Transverse colon (tissue), 4 donors: Measurements from ENCODE around the gene AVP. TPM values are rescaled to one million over a fixed set of nuclear protein-coding genes. Genes with fewer than 3 reads are reported as not detected.

Experiments used
- DNase-seq: peaks from one replicate; pipeline ENCODE4 v3.0.0-alpha.2; 2019
- H3K27ac ChIP-seq, 4 donors: fragments of 200-600 bp; sonication (generic); 2 replicates each; pipeline ENCODE4 v1.5.1; 2016 to 2018; ENCODE audit warnings: inconsistent platforms in 4 of 4
- H3K27me3 ChIP-seq: fragments of 200-600 bp; sonication (generic); 2 replicates; pipeline ENCODE4 v1.5.1; 2017; ENCODE audit warnings: inconsistent platforms
- H3K36me3 ChIP-seq, 4 donors: fragments of 200-600 bp; sonication (generic); 2 replicates each; pipeline ENCODE4 v1.5.1; 2017 to 2019; ENCODE audit warnings: inconsistent platforms in 4 of 4
- H3K4me1 ChIP-seq, 4 donors: fragments of 200-600 bp; sonication (generic); 2 replicates each; pipeline ENCODE4 v1.5.1; 2017 to 2020; ENCODE audit warnings: inconsistent platforms in 4 of 4
- H3K4me3 ChIP-seq, 4 donors: fragments of 200-600 bp; sonication (generic); 1 replicate in 1 of 4; 2 replicates in 3 of 4; pipeline versions ENCODE4 v1.5.1 to v1.6.1; 2017 to 2019; ENCODE audit warnings: inconsistent platforms in 4 of 4
- H3K9me3 ChIP-seq, 2 donors: fragments of 200-600 bp; sonication (generic); 2 replicates each; pipeline ENCODE4 v1.5.1; 2017 to 2019; ENCODE audit warnings: inconsistent platforms in 2 of 2
- CTCF ChIP-seq, 5 experiments: fragments of 200-600 bp in 3 of 5; fragments of 450-650 bp in 2 of 5; sonication (generic) in 3 of 5; IDR thresholded peaks; 1 replicate in 2 of 5; 2 replicates in 3 of 5; pipeline ENCODE4 v1.5.1; 2016 to 2017; ENCODE audit warnings: antibody characterized with exemption in 5 of 5, inconsistent platforms in 3 of 5, mild to moderate bottlenecking in 2 of 5, moderate library complexity in 1 of 5
- EP300 ChIP-seq: sonication (generic); formaldehyde crosslinking; IDR thresholded peaks from one replicate; pipeline ENCODE4 v1.6.1; 2017; ENCODE audit warnings: antibody characterized with exemption, low read depth
- POLR2A ChIP-seq: fragments of 450-650 bp; IDR thresholded peaks from one replicate; pipeline ENCODE4 v1.6.1; 2016; ENCODE audit warnings: antibody characterized with exemption, mild to moderate bottlenecking, moderate library complexity
- POLR2AphosphoS5 ChIP-seq, 3 donors: sonication (generic); formaldehyde crosslinking; IDR thresholded peaks; one replicate each; pipeline ENCODE4 v1.6.1; 2016; ENCODE audit warnings: antibody characterized with exemption in 3 of 3
- WGBS, 2 donors: methylation state at CpG; one replicate each; pipeline ENCODE4 v1.1.5; 2018; ENCODE audit warnings: low coverage in 1 of 2; 5-methylcytosine and 5-hydroxymethylcytosine counted together
- in situ Hi-C, 4 donors: fragments of 200-750 bp; cut with MboI; loops; one replicate each; pipeline versions ENCODE4 v1.15.0 to v1.15.1; 2017; ENCODE audit warnings: low sequenced_read_pairs in 3 of 4, low pct_ligation_motif_present in 1 of 4, low pct_unique_long_range_greater_than_20kb in 1 of 4
- intact Hi-C: fragments of 100-400 bp; cut with DNase I; formaldehyde crosslinking; loops from one replicate; pipeline ENCODE4 v1.15.1; 2023; ENCODE audit warnings: low total_unique reads
- total RNA-seq, 4 donors: library from RNA; depleted of rRNA; stranded (reverse); fragments of >200 nt; gene quantifications; one replicate each; pipeline ENCODE4 v1.1.0, GENCODE V29; 2016

The AVP gene
- total RNA-seq, 4 donors from 2014 or later, result not detected

- Histone ChIP-seq H3K27me3 (no peaks in the 10 kb centered on the region), H3K36me3 (peaks cover 0 to 6% (median 0%) of the 10 kb centered on the region in 4 donors), H3K4me1 (no peaks in the 10 kb centered on the region), H3K4me3 (no peak overlapping the region), H3K27ac (no peak overlapping the region), H3K9me3 (no peaks in the 10 kb centered on the region)
- DNase-seq, result no peak
- in situ Hi-C loops, result loop anchor here in 1 of 4 donors (10.0 kb wide), 1 partner anchor 57 kb away; no protein-coding TSS in a partner anchor
- intact Hi-C loops, result loop anchor here (10.0 kb wide), 1 partner anchor 57 kb away; no protein-coding TSS in a partner anchor
- TF ChIP-seq POLR2AphosphoS5 (IDR thresholded peaks at IDR 0.05) (no peak), CTCF (IDR thresholded peaks at IDR 0.05) (no peak), POLR2A (no peak), EP300 (no peak)
- 90 to 95% methylated on average over 4 to 7 of the region's 7 CpGs for WGBS, 2 donors
Measured at GRCh38 chr20:3111507-3111906, 27.0 kb upstream of the AVP start.

GRCh38 chr20:3109350-3110302 lies 25.1 kb upstream of the AVP start:
- Histone ChIP-seq H3K27me3 (no peaks in the 10 kb centered on the region), H3K27ac (no peak overlapping the region), H3K9me3 (no peaks in the 10 kb centered on the region), H3K36me3 (peaks cover 0 to 6% (median 0%) of the 10 kb centered on the region in 4 donors), H3K4me3 (no peak overlapping the region), H3K4me1 (no peaks in the 10 kb centered on the region)
- 95% methylated on average over 23 of the region's 23 CpGs; no CpG with 5 or more reads in 1 of the 2 donors for WGBS, 2 donors
- intact Hi-C loops, result loop anchor here (10.0 kb wide), 1 partner anchor 55 kb away; no protein-coding TSS in a partner anchor
- in situ Hi-C loops, result loop anchor here in 1 of 4 donors (10.0 kb wide), 1 partner anchor 55 kb away; no protein-coding TSS in a partner anchor
- TF ChIP-seq POLR2A (no peak), POLR2AphosphoS5 (IDR thresholded peaks at IDR 0.05) (no peak), CTCF (IDR thresholded peaks at IDR 0.05) (no peak), EP300 (no peak)
- no peak for DNase-seq

- in situ Hi-C loops, result no loop called here
- no peak for DNase-seq
- Histone ChIP-seq H3K4me1 (no peaks in the 10 kb centered on the region), H3K27me3 (no peaks in the 10 kb centered on the region), H3K36me3 (peaks cover 0 to 6% (median 0%) of the 10 kb centered on the region in 4 donors), H3K9me3 (no peaks in the 10 kb centered on the region), H3K4me3 (no peak overlapping the region), H3K27ac (no peak overlapping the region)
- 90% methylated on average over 9 of the region's 12 CpGs; no CpG with 5 or more reads in 1 of the 2 donors for WGBS, 2 donors
- intact Hi-C loops, result no loop called here
- TF ChIP-seq POLR2A, result no peak
- TF ChIP-seq CTCF (IDR thresholded peaks at IDR 0.05), result no peak
- TF ChIP-seq POLR2AphosphoS5 (IDR thresholded peaks at IDR 0.05), result no peak
- no peak for TF ChIP-seq EP300
Measured at GRCh38 chr20:3107464-3108025, 23.0 kb upstream of the AVP start.
